DOHH2 (cell line): Measurements from ENCODE around the gene SLF2.

Experiments used
- CTCF ChIP-seq: fragments of 200-600 bp; sonication (generic); IDR thresholded peaks from one replicate; pipeline ENCODE4 v1.5.1; 2014; ENCODE audit warnings: antibody characterized with exemption, mild to moderate bottlenecking, low read depth, low read length; ENCODE audit not compliant: poor library complexity, severe bottlenecking
- EZH2phosphoT487 ChIP-seq: fragments of 200-600 bp; sonication (generic); IDR thresholded peaks from 2 replicates; pipeline ENCODE4 v1.6.1; 2017; ENCODE audit warnings: borderline replicate concordance, mild to moderate bottlenecking, antibody characterized with exemption, low read length, moderate library complexity, mixed read lengths

GRCh38 chr10:100996678-100997359, 84.1 kb downstream of the SLF2 start:
- TF ChIP-seq CTCF (no peak), EZH2phosphoT487 (no peak)
